ENCODE results near the gene RHO.
"Not testable (repeated sequence)": the region's sequence is repeated elsewhere in the genome, so short reads cannot be mapped to it uniquely, and the experiment has no call there.

The RHO gene

GRCh38 chr3:129500334-129500658 lies 28.1 kb upstream of the RHO start:
- no peak for DNase-seq

- DNase-seq, result no peak
These were observed 26.8 kb upstream of the RHO start for GRCh38 chr3:129501630-129502029.

- DNase-seq, result peak; percentile 92
These were observed 25.6 kb upstream of the RHO start for GRCh38 chr3:129502641-129503408.

- DNase-seq, result peak; percentile 92
These were observed 24.8 kb upstream of the RHO start for GRCh38 chr3:129503471-129504291.

GRCh38 chr3:129504471-129505100 lies 23.9 kb upstream of the RHO start:
- DNase-seq, result no peak

GRCh38 chr3:129505341-129505740 lies 23.1 kb upstream of the RHO start:
- DNase-seq, result no peak

GRCh38 chr3:129506231-129506742 lies 22.2 kb upstream of the RHO start:
- peak; percentile 98 for DNase-seq

GRCh38 chr3:129507181-129507831 lies 21.1 kb upstream of the RHO start:
- peak; percentile 34 for DNase-seq

GRCh38 chr3:129512595-129512994 lies 15.8 kb upstream of the RHO start:
- no peak for DNase-seq

GRCh38 chr3:129513705-129514104 lies 14.7 kb upstream of the RHO start:
- DNase-seq, result no peak

GRCh38 chr3:129514110-129514509 lies 14.3 kb upstream of the RHO start:
- DNase-seq, result no peak

GRCh38 chr3:129514563-129514962 lies 13.9 kb upstream of the RHO start:
- no peak for DNase-seq

GRCh38 chr3:129515108-129515820 lies 13.2 kb upstream of the RHO start:
- not testable (repeated sequence) for DNase-seq

GRCh38 chr3:129515821-129516432 lies 12.5 kb upstream of the RHO start:
- not testable (repeated sequence) for DNase-seq

GRCh38 chr3:129517516-129517915 lies 10.9 kb upstream of the RHO start:
- DNase-seq, result no peak

- DNase-seq, result no peak
These were observed 10.3 kb upstream of the RHO start for GRCh38 chr3:129518038-129518561.

- DNase-seq, result no peak
These were observed 9.9 kb upstream of the RHO start for GRCh38 chr3:129518581-129518980.

- DNase-seq, result no peak
These were observed 9.0 kb upstream of the RHO start for GRCh38 chr3:129519449-129519848.

GRCh38 chr3:129519896-129520715 lies 8.3 kb upstream of the RHO start:
- no peak for DNase-seq

GRCh38 chr3:129520960-129521359 lies 7.5 kb upstream of the RHO start:
- no peak for DNase-seq

GRCh38 chr3:129521611-129522010 lies 6.8 kb upstream of the RHO start:
- DNase-seq, result no peak
